ENCODE data around the gene FGF18.

- TF ChIP-seq GMEB1 (CRISPR knock-in tag; IDR thresholded peaks at IDR 0.05) (no peak), PATZ1 (CRISPR knock-in tag; IDR thresholded peaks at IDR 0.05; ENCODE audit: borderline replicate concordance) (no peak), IRF9 (tag; IDR thresholded peaks at IDR 0.05) (no peak), TAF1 (IDR thresholded peaks at IDR 0.05; ENCODE audit: control insufficient read depth, extremely low read depth, insufficient read depth, low read length, severe bottlenecking) (no peak), POLR2A (conservative IDR thresholded peaks at IDR 0.05) (peak; percentile 74), NFE2 (IDR thresholded peaks at IDR 0.05; ENCODE audit: low read depth) (no peak), ZC3H4 (CRISPR knock-in tag; IDR thresholded peaks at IDR 0.05; ENCODE audit: borderline replicate concordance) (no peak), U2AF1 (optimal IDR thresholded peaks at IDR 0.05; ENCODE audit: low read depth, low read length) (no peak)
Measured at GRCh38 chr5:171413153-171413910, 6.1 kb upstream of the FGF18 start.
